ENCODE data around the gene ENTPD2. TPM values are rescaled to one million over a fixed set of nuclear protein-coding genes. Genes with fewer than 3 reads are reported as not detected.

Gene ENTPD2
- total RNA-seq, 4 donors from 2014 or later, result 3.6 to 17.1 (median 14.1) TPM

- peak overlapping the region in 1 of 4 donors; percentile 22 for H3K4me3 ChIP-seq
- peak overlapping the region; percentile 80 to 89 (median 86) for H3K27ac ChIP-seq
- H3K36me3 ChIP-seq, result no peaks in the 10 kb centered on the region
- whole genome bisulfite sequencing, 2 donors (ENCODE audit: low coverage in 1 of 2), result 40 to 43% methylated on average over 1 to 25 of the region's 28 CpGs
- intact Hi-C loops (cut with DNase I; ENCODE audit: low total_unique reads) (no loop called here), in situ Hi-C loops (cut with MboI; ENCODE audit: low pct_ligation_motif_present in 1 of 4, low pct_unique_long_range_greater_than_20kb in 1 of 4, low sequenced_read_pairs in 3 of 4) (no loop called here)
- H3K4me1 ChIP-seq, result peaks cover 26 to 59% (median 47%) of the 10 kb centered on the region in 4 donors
- DNase-seq, result peak; percentile 94
- TF ChIP-seq POLR2AphosphoS5 (IDR thresholded peaks at IDR 0.05) (peak; percentile 15 to 71 (median 46)), POLR2A (IDR thresholded peaks at IDR 0.05) (no peak)
- no peaks in the 10 kb centered on the region for H3K9me3 ChIP-seq
- H3K27me3 ChIP-seq, result peaks cover 31% of the 10 kb centered on the region
Measured at GRCh38 chr9:137055385-137056364, 1.8 kb upstream of the ENTPD2 start.

GRCh38 chr9:137054932-137055384 is 1.1 kb upstream of the ENTPD2 start:
- 56% methylated on average over 11 of the region's 17 CpGs; no CpG with 5 or more reads in 1 of the 2 donors for WGBS, 2 donors (ENCODE audit: low coverage in 1 of 2)
- no peak for TF ChIP-seq CTCF (IDR thresholded peaks at IDR 0.05)
- in situ Hi-C loops (cut with MboI; ENCODE audit: low pct_ligation_motif_present in 1 of 4, low pct_unique_long_range_greater_than_20kb in 1 of 4, low sequenced_read_pairs in 3 of 4) (no loop called here), intact Hi-C loops (cut with DNase I; ENCODE audit: low total_unique reads) (no loop called here)
- H3K27me3 ChIP-seq, result peaks cover 31% of the 10 kb centered on the region
- H3K9me3 ChIP-seq, result no peaks in the 10 kb centered on the region
- DNase-seq, result no peak
- H3K4me1 ChIP-seq, result peaks cover 26 to 59% (median 47%) of the 10 kb centered on the region in 4 donors
- no peaks in the 10 kb centered on the region for H3K36me3 ChIP-seq
- peak overlapping the region in 2 of 4 donors; percentile 51 to 55 for H3K4me3 ChIP-seq
- peak overlapping the region; percentile 80 to 89 (median 86) for H3K27ac ChIP-seq

- 17% methylated on average over 55 of the region's 71 CpGs; no CpG with 5 or more reads in 1 of the 2 donors for WGBS, 2 donors (ENCODE audit: low coverage in 1 of 2)
- Histone ChIP-seq H3K27ac (peak overlapping the region; percentile 80 to 89 (median 86)), H3K36me3 (no peaks in the 10 kb centered on the region), H3K9me3 (no peaks in the 10 kb centered on the region), H3K4me3 (peak overlapping the region in 3 of 4 donors; percentile 34 to 55 (median 51)), H3K27me3 (peaks cover 48% of the 10 kb centered on the region), H3K4me1 (peaks cover 26 to 58% (median 50%) of the 10 kb centered on the region in 4 donors)
- no peak for DNase-seq
- TF ChIP-seq CTCF (IDR thresholded peaks at IDR 0.05), result no peak
- no peak for TF ChIP-seq POLR2AphosphoS5 (IDR thresholded peaks at IDR 0.05)
- no peak for TF ChIP-seq EP300 (IDR thresholded peaks at IDR 0.05; ENCODE audit: low read depth)
- no peak for TF ChIP-seq POLR2A (IDR thresholded peaks at IDR 0.05)
- in situ Hi-C loops (cut with MboI; ENCODE audit: low pct_ligation_motif_present in 1 of 4, low pct_unique_long_range_greater_than_20kb in 1 of 4, low sequenced_read_pairs in 3 of 4) (no loop called here), intact Hi-C loops (cut with DNase I; ENCODE audit: low total_unique reads) (no loop called here)
Measured at GRCh38 chr9:137052998-137053943, 590 bp downstream of the ENTPD2 start.

- intact Hi-C loops (cut with DNase I; ENCODE audit: low total_unique reads), result no loop called here
- Histone ChIP-seq H3K36me3 (no peaks in the 10 kb centered on the region), H3K9me3 (no peaks in the 10 kb centered on the region), H3K4me3 (no peak overlapping the region), H3K27me3 (peaks cover 57% of the 10 kb centered on the region), H3K27ac (no peak overlapping the region), H3K4me1 (peaks cover 26 to 49% (median 44%) of the 10 kb centered on the region in 4 donors)
- TF ChIP-seq POLR2AphosphoS5 (IDR thresholded peaks at IDR 0.05) (no peak), POLR2A (IDR thresholded peaks at IDR 0.05) (no peak), CTCF (IDR thresholded peaks at IDR 0.05) (no peak), EP300 (IDR thresholded peaks at IDR 0.05; ENCODE audit: low read depth) (no peak)
- WGBS, 2 donors (ENCODE audit: low coverage in 1 of 2), result 78% methylated on average over 6 of the region's 8 CpGs; no CpG with 5 or more reads in 1 of the 2 donors
- in situ Hi-C loops (cut with MboI; ENCODE audit: low pct_ligation_motif_present in 1 of 4, low pct_unique_long_range_greater_than_20kb in 1 of 4, low sequenced_read_pairs in 3 of 4), result no loop called here
- no peak for DNase-seq
Measured at GRCh38 chr9:137052293-137052692, 1.6 kb downstream of the ENTPD2 start.

Data from transverse colon (tissue), 4 donors.